ENCODE measurements around the gene ACSS1.

Gene ACSS1

GRCh38 chr20:25022680-25023079 lies 35.3 kb downstream of the ACSS1 start:
- H3K36me3 ChIP-seq (ENCODE audit: control insufficient read depth in 5 of 5, insufficient read depth in 5 of 5, low read length in 5 of 5): peaks cover 0 to 46% (median 19%) of the 10 kb centered on the region in 5 donors
- peaks cover 0 to 5% (median 0%) of the 10 kb centered on the region in 5 donors for H3K4me1 ChIP-seq (ENCODE audit: control insufficient read depth in 5 of 5, insufficient read depth in 5 of 5, low read length in 5 of 5)
- H3K27ac ChIP-seq (ENCODE audit: low read depth, low read length): no peak overlapping the region
- H3K27me3 ChIP-seq (ENCODE audit: control insufficient read depth in 5 of 5, insufficient read depth in 4 of 5, low read length in 5 of 5): no peaks in the 10 kb centered on the region
- peak overlapping the region in 1 of 5 donors; percentile 35 for H3K9ac ChIP-seq (ENCODE audit: low read length in 5 of 5)
- no peak overlapping the region for H3K4me3 ChIP-seq (ENCODE audit: low read depth in 1 of 5, low read length in 5 of 5)
- H3K9me3 ChIP-seq (ENCODE audit: control insufficient read depth in 5 of 5, low read length in 5 of 5): no peaks in the 10 kb centered on the region

GRCh38 chr20:25021336-25021735 lies 36.6 kb downstream of the ACSS1 start:
- Histone ChIP-seq H3K4me3 (ENCODE audit: low read depth in 1 of 5, low read length in 5 of 5) (no peak overlapping the region), H3K4me1 (ENCODE audit: control insufficient read depth in 5 of 5, insufficient read depth in 5 of 5, low read length in 5 of 5) (peaks cover 0 to 5% (median 0%) of the 10 kb centered on the region in 5 donors), H3K27ac (ENCODE audit: low read depth, low read length) (no peak overlapping the region), H3K9ac (ENCODE audit: low read length in 5 of 5) (no peak overlapping the region), H3K9me3 (ENCODE audit: control insufficient read depth in 5 of 5, low read length in 5 of 5) (no peaks in the 10 kb centered on the region), H3K36me3 (ENCODE audit: control insufficient read depth in 5 of 5, insufficient read depth in 5 of 5, low read length in 5 of 5) (peaks cover 0 to 56% (median 19%) of the 10 kb centered on the region in 5 donors), H3K27me3 (ENCODE audit: control insufficient read depth in 5 of 5, insufficient read depth in 4 of 5, low read length in 5 of 5) (no peaks in the 10 kb centered on the region)

- Histone ChIP-seq H3K9ac (ENCODE audit: low read length in 5 of 5) (no peak overlapping the region), H3K36me3 (ENCODE audit: control insufficient read depth in 5 of 5, insufficient read depth in 5 of 5, low read length in 5 of 5) (peaks cover 0 to 58% (median 19%) of the 10 kb centered on the region in 5 donors), H3K4me1 (ENCODE audit: control insufficient read depth in 5 of 5, insufficient read depth in 5 of 5, low read length in 5 of 5) (peaks cover 0 to 5% (median 0%) of the 10 kb centered on the region in 5 donors), H3K27me3 (ENCODE audit: control insufficient read depth in 5 of 5, insufficient read depth in 4 of 5, low read length in 5 of 5) (no peaks in the 10 kb centered on the region), H3K4me3 (ENCODE audit: low read depth in 1 of 5, low read length in 5 of 5) (no peak overlapping the region), H3K9me3 (ENCODE audit: control insufficient read depth in 5 of 5, low read length in 5 of 5) (no peaks in the 10 kb centered on the region), H3K27ac (ENCODE audit: low read depth, low read length) (no peak overlapping the region)
These were observed 37.0 kb downstream of the ACSS1 start for GRCh38 chr20:25020901-25021301.

- peaks cover 0 to 62% (median 19%) of the 10 kb centered on the region in 5 donors for H3K36me3 ChIP-seq (ENCODE audit: control insufficient read depth in 5 of 5, insufficient read depth in 5 of 5, low read length in 5 of 5)
- no peaks in the 10 kb centered on the region for H3K27me3 ChIP-seq (ENCODE audit: control insufficient read depth in 5 of 5, insufficient read depth in 4 of 5, low read length in 5 of 5)
- no peaks in the 10 kb centered on the region for H3K9me3 ChIP-seq (ENCODE audit: control insufficient read depth in 5 of 5, low read length in 5 of 5)
- H3K27ac ChIP-seq (ENCODE audit: low read depth, low read length): no peak overlapping the region
- H3K4me3 ChIP-seq (ENCODE audit: low read depth in 1 of 5, low read length in 5 of 5): no peak overlapping the region
- H3K4me1 ChIP-seq (ENCODE audit: control insufficient read depth in 5 of 5, insufficient read depth in 5 of 5, low read length in 5 of 5): no peaks in the 10 kb centered on the region
- no peak overlapping the region for H3K9ac ChIP-seq (ENCODE audit: low read length in 5 of 5)
These were observed 37.6 kb downstream of the ACSS1 start for GRCh38 chr20:25020345-25020744.

- peaks cover 0 to 67% (median 19%) of the 10 kb centered on the region in 5 donors for H3K36me3 ChIP-seq (ENCODE audit: control insufficient read depth in 5 of 5, insufficient read depth in 5 of 5, low read length in 5 of 5)
- H3K27ac ChIP-seq (ENCODE audit: low read depth, low read length): no peak overlapping the region
- H3K4me1 ChIP-seq (ENCODE audit: control insufficient read depth in 5 of 5, insufficient read depth in 5 of 5, low read length in 5 of 5): no peaks in the 10 kb centered on the region
These were observed 38.4 kb downstream of the ACSS1 start for GRCh38 chr20:25019381-25020155.

GRCh38 chr20:25018841-25019240 lies 39.1 kb downstream of the ACSS1 start:
- no peak overlapping the region for H3K27ac ChIP-seq (ENCODE audit: low read depth, low read length)
- no peak overlapping the region for H3K4me3 ChIP-seq (ENCODE audit: low read depth in 1 of 5, low read length in 5 of 5)
- H3K4me1 ChIP-seq (ENCODE audit: control insufficient read depth in 5 of 5, insufficient read depth in 5 of 5, low read length in 5 of 5): no peaks in the 10 kb centered on the region
- H3K27me3 ChIP-seq (ENCODE audit: control insufficient read depth in 5 of 5, insufficient read depth in 4 of 5, low read length in 5 of 5): no peaks in the 10 kb centered on the region
- H3K36me3 ChIP-seq (ENCODE audit: control insufficient read depth in 5 of 5, insufficient read depth in 5 of 5, low read length in 5 of 5): peaks cover 0 to 67% (median 24%) of the 10 kb centered on the region in 5 donors
- H3K9me3 ChIP-seq (ENCODE audit: control insufficient read depth in 5 of 5, low read length in 5 of 5): no peaks in the 10 kb centered on the region
- H3K9ac ChIP-seq (ENCODE audit: low read length in 5 of 5): no peak overlapping the region

More at GRCh38 chr20:25019381-25020155, 38.4 kb downstream of the ACSS1 start:
- no peak overlapping the region for H3K9ac ChIP-seq (ENCODE audit: low read length in 5 of 5)
- no peak overlapping the region for H3K4me3 ChIP-seq (ENCODE audit: low read depth in 1 of 5, low read length in 5 of 5)
- no peaks in the 10 kb centered on the region for H3K9me3 ChIP-seq (ENCODE audit: control insufficient read depth in 5 of 5, low read length in 5 of 5)
- H3K27me3 ChIP-seq (ENCODE audit: control insufficient read depth in 5 of 5, insufficient read depth in 4 of 5, low read length in 5 of 5): no peaks in the 10 kb centered on the region

GRCh38 chr20:25018425-25018824 lies 39.5 kb downstream of the ACSS1 start:
- H3K27me3 ChIP-seq (ENCODE audit: control insufficient read depth in 5 of 5, insufficient read depth in 4 of 5, low read length in 5 of 5): no peaks in the 10 kb centered on the region
- no peak overlapping the region for H3K27ac ChIP-seq (ENCODE audit: low read depth, low read length)
- no peaks in the 10 kb centered on the region for H3K9me3 ChIP-seq (ENCODE audit: control insufficient read depth in 5 of 5, low read length in 5 of 5)
- no peaks in the 10 kb centered on the region for H3K4me1 ChIP-seq (ENCODE audit: control insufficient read depth in 5 of 5, insufficient read depth in 5 of 5, low read length in 5 of 5)
- no peak overlapping the region for H3K4me3 ChIP-seq (ENCODE audit: low read depth in 1 of 5, low read length in 5 of 5)
- no peak overlapping the region for H3K9ac ChIP-seq (ENCODE audit: low read length in 5 of 5)
- peaks cover 0 to 70% (median 29%) of the 10 kb centered on the region in 5 donors for H3K36me3 ChIP-seq (ENCODE audit: control insufficient read depth in 5 of 5, insufficient read depth in 5 of 5, low read length in 5 of 5)

GRCh38 chr20:25017257-25017803 lies 40.6 kb downstream of the ACSS1 start:
- Histone ChIP-seq H3K36me3 (ENCODE audit: control insufficient read depth in 5 of 5, insufficient read depth in 5 of 5, low read length in 5 of 5) (peaks cover 0 to 72% (median 35%) of the 10 kb centered on the region in 5 donors), H3K9ac (ENCODE audit: low read length in 5 of 5) (no peak overlapping the region), H3K4me1 (ENCODE audit: control insufficient read depth in 5 of 5, insufficient read depth in 5 of 5, low read length in 5 of 5) (no peaks in the 10 kb centered on the region), H3K27me3 (ENCODE audit: control insufficient read depth in 5 of 5, insufficient read depth in 4 of 5, low read length in 5 of 5) (no peaks in the 10 kb centered on the region), H3K4me3 (ENCODE audit: low read depth in 1 of 5, low read length in 5 of 5) (no peak overlapping the region), H3K27ac (ENCODE audit: low read depth, low read length) (no peak overlapping the region), H3K9me3 (ENCODE audit: control insufficient read depth in 5 of 5, low read length in 5 of 5) (no peaks in the 10 kb centered on the region)

GRCh38 chr20:25016471-25016870 lies 41.5 kb downstream of the ACSS1 start:
- Histone ChIP-seq H3K9ac (ENCODE audit: low read length in 5 of 5) (no peak overlapping the region), H3K27me3 (ENCODE audit: control insufficient read depth in 5 of 5, insufficient read depth in 4 of 5, low read length in 5 of 5) (no peaks in the 10 kb centered on the region), H3K4me3 (ENCODE audit: low read depth in 1 of 5, low read length in 5 of 5) (no peak overlapping the region), H3K9me3 (ENCODE audit: control insufficient read depth in 5 of 5, low read length in 5 of 5) (no peaks in the 10 kb centered on the region), H3K4me1 (ENCODE audit: control insufficient read depth in 5 of 5, insufficient read depth in 5 of 5, low read length in 5 of 5) (no peaks in the 10 kb centered on the region), H3K36me3 (ENCODE audit: control insufficient read depth in 5 of 5, insufficient read depth in 5 of 5, low read length in 5 of 5) (peaks cover 0 to 81% (median 43%) of the 10 kb centered on the region in 5 donors), H3K27ac (ENCODE audit: low read depth, low read length) (no peak overlapping the region)

GRCh38 chr20:25015986-25016385 lies 42.0 kb downstream of the ACSS1 start:
- Histone ChIP-seq H3K27ac (ENCODE audit: low read depth, low read length) (no peak overlapping the region), H3K4me3 (ENCODE audit: low read depth in 1 of 5, low read length in 5 of 5) (no peak overlapping the region), H3K9me3 (ENCODE audit: control insufficient read depth in 5 of 5, low read length in 5 of 5) (no peaks in the 10 kb centered on the region), H3K36me3 (ENCODE audit: control insufficient read depth in 5 of 5, insufficient read depth in 5 of 5, low read length in 5 of 5) (peaks cover 0 to 81% (median 43%) of the 10 kb centered on the region in 5 donors), H3K9ac (ENCODE audit: low read length in 5 of 5) (no peak overlapping the region), H3K27me3 (ENCODE audit: control insufficient read depth in 5 of 5, insufficient read depth in 4 of 5, low read length in 5 of 5) (no peaks in the 10 kb centered on the region), H3K4me1 (ENCODE audit: control insufficient read depth in 5 of 5, insufficient read depth in 5 of 5, low read length in 5 of 5) (no peaks in the 10 kb centered on the region)
